GM12801 (cell line): ENCODE data around the gene ARL8A.

Experiments
- TF ChIP-seq, protein P1 (sequence below): IDR thresholded peaks from one replicate; pipeline ENCODE4 v1.5.1; 2011; ENCODE audit warnings: control low read depth; ENCODE audit not compliant: insufficient read length; ENCODE audit errors: extremely low read depth

ARL8A gene

DNA sequence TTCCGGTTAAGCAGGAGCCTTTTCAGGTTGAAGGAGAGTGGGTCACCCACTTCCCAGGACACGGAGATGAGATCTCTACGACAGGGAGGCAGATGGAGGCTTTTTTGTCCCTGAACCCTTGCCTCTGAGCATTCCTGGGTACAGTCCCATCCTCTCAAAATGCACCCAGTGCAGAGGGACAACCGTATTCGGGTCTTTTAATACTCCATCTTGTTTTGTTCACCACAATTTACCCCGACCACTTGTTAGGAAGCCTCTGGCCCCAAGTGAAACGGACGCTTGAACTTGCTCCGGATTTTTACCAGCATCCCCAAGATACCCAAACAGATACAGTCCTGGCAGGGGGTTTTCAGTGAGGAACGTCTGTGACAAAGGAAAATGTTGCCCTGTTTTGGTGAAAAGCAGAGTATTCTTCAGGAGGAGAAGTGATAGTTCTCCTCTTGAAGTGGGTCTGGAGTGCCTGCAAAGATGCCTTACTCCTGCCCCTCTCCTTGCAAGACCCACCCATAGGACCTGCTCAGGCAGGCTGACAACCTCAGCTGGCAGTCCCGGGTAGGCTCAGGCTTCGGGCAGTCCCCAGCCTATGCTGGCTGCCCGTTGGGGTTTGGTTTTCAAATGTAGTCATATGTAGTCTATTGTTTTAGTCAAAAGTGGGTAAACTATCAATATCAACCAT is 669 bp upstream of the ARL8A start:
- TF ChIP-seq, protein P1, sequence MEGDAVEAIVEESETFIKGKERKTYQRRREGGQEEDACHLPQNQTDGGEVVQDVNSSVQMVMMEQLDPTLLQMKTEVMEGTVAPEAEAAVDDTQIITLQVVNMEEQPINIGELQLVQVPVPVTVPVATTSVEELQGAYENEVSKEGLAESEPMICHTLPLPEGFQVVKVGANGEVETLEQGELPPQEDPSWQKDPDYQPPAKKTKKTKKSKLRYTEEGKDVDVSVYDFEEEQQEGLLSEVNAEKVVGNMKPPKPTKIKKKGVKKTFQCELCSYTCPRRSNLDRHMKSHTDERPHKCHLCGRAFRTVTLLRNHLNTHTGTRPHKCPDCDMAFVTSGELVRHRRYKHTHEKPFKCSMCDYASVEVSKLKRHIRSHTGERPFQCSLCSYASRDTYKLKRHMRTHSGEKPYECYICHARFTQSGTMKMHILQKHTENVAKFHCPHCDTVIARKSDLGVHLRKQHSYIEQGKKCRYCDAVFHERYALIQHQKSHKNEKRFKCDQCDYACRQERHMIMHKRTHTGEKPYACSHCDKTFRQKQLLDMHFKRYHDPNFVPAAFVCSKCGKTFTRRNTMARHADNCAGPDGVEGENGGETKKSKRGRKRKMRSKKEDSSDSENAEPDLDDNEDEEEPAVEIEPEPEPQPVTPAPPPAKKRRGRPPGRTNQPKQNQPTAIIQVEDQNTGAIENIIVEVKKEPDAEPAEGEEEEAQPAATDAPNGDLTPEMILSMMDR: no peak

DNA sequence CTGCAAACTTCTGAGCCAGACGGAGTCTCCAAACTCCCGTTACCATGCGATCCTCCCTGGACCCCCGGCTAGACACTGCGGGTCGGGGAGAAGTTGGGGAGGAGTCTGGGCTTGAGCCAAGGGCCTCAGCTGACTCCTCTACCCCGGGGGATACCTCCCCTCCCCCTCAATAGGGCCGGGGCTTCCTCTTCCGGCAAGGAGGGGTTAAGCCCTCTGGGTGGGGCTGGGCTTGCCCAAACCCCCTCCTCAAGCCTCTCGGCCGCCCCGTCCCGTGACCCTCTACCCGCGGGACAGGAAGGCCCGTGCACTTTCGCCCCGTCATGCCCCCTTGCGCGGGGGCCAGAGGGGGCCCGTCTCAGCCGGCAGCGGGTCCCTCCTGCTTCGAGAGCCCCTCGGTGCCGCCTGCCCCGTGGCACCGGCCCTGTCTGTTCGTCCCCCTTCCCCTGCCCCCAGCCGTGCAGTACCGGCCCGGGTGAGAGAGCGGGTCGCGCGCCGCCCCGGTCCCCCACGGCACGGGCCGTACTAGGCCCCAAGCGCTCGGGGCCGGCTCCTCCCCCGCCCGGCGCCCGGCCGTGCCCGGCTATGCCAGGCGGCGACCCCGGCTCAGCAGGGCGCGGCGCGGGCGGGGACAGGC is 652 bp downstream of the ARL8A start:
- TF ChIP-seq, protein P1: no peak

DNA sequence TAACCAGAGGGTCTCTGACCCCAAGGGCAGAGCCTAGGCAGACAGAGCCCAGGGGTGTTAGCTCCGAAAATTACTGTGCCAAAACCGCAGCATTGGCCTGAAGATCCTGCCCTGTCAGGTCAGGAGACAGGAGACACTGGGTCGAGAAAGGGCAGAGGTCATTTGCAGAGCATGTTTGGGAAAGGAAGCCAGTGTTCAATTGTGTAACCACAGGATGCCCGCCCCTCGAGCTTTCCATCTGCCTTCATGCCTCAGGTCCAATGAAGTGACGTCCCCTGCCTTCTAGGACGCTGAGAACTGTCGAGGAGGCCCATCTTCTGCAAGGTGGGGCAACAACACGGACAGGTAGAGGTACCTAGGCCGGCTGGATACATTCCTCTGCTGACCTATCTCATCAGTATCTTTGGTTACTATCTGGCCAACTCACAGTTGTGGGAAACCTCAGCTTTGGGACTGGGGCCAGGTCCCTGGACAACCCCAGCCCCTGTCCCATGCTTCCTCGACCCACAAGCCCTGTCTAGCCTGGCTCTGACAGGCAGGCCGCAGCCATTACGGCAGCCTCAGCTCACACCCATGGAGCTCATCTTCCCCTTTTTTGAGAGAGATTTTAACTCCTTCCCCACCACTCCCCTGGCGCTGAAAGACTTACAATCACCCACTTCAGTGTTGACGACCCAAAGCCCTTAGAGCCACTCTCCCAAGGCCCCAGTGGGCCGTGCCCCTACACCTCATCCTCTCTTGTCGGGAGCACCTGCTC is 1.3 kb downstream of the ARL8A start:
- TF ChIP-seq, protein P1: no peak

DNA sequence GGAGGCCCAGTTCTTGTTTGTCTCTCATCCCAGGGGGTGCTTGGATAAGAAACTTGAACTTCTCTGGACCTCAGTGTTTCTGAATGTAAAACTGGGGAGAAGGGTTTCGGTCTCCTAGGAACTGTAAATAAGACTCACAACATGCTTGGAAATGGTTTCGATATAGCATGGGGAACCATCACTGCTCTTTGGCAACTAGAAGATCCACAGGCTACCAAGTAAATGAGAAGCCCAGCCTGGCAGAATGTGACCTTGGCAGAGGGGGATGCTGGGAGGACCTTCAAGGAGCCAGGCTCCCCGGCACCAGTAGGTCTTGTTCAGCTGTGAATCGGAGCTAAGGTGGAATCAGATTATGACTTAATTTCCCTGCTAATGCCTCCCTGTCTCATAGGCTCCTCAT is 3.7 kb downstream of the ARL8A start:
- TF ChIP-seq, protein P1: no peak

DNA sequence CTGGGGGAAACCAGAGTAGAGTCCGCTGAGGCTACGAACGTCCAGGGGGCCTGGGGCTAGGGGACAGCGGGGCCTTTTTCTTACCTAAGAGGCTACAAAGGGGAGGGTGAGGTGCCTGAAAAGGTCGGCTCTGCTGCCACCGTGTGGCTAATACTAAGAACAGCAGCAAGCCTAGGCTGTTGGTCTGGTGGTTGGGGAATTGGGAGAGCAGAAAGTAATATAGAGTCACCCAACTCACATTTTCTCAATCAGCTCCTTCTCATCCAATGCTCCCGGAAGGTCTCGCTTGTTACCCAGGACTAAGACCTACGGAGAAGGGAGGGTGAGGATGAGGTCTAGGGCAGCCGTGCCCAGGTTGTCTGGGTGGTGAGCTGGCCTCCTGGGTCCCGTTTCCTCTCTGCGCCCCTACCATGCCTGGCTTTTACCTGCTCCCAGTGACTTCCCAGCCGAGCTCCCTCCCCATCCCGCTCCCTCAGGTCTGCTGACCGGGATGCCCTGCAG is 9.3 kb downstream of the ARL8A start:
- TF ChIP-seq, protein P1: peak; percentile 18

DNA sequence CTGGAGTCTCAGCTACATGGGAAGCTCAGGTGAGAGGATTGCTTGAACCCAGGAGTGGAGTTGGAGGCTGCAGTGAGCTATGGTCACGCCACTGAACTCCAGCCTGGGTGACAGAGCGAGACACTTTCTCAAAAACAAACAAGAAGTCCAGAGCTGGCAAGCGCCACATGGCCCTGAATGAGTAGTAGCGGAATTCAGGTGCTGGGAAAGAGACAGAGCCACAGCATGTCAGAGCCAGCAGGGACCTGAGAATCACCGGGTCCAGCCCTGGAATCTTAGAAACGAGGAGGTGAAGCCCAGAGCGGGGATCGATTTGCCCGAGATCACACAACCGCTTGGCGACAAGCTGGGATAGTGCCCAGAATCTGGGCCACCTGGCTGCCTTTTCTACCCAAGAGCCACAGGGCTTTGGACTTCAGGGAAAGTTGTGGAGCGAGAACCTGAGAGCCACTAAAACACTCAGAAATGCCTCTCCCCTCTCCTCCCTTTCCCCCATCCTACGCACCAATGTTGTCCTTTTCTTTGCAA is 9.8 kb downstream of the ARL8A start:
- TF ChIP-seq, protein P1: no peak

DNA sequence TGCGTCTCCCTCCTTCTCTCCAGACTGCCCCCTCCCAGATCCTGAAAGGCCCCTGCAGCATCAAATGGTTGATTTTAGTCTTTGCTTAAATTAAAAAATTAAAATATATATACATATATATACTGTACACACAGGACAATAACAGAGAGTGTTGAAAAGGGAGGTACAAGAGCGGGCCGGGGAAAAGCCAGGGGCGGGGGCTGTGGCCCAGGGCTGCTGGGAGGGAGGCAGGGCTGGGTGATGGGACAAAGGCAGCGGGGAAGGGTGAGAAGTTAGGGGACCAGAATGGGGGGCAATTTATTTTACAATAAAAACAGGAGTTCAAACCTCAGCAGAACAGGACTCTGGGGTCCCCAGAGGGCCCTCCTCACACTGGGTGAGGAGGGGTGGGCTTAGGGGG is 10.5 kb downstream of the ARL8A start:
- TF ChIP-seq, protein P1: no peak
